HepG2 (cell line): ENCODE measurements around the gene HMGCS2. TPM values are rescaled to one million over a fixed set of nuclear protein-coding genes. Genes with fewer than 3 reads are reported as not detected.
A peak's percentile ranks its signal among the peaks of the same experiment; 100 is the strongest.

Source experiments
- ATF4 ChIP-seq, 2 experiments: fragments of 450-650 bp in 1 of 2; sonication (generic) in 1 of 2; formaldehyde crosslinking; IDR thresholded peaks; 2 replicates each; pipeline versions ENCODE4 v1.5.0 to v1.8.0; 2020 to 2022; ENCODE audit warnings: mild to moderate bottlenecking in 1 of 2, missing genetic modification reagents in 1 of 2
- GATAD2A ChIP-seq: IDR thresholded peaks from 2 replicates; pipeline ENCODE4 v1.6.1; 2016
- HNF1A ChIP-seq, 2 experiments: sonication (generic) in 1 of 2; formaldehyde crosslinking in 1 of 2; IDR thresholded peaks; 2 replicates each; pipeline versions ENCODE4 v1.4.0 to v1.6.1; 2016 to 2020; ENCODE audit warnings: borderline replicate concordance in 1 of 2, low read depth in 1 of 2, mild to moderate bottlenecking in 1 of 2, missing genetic modification reagents in 1 of 2
- HNRNPH1 ChIP-seq: fragments of 200-400 bp; formaldehyde crosslinking; optimal IDR thresholded peaks from 2 replicates; pipeline ENCODE3; 2017; ENCODE audit warnings: mild to moderate bottlenecking, low read depth, low read length
- NFIB ChIP-seq: sonication (generic); formaldehyde crosslinking; IDR thresholded peaks from 2 replicates; pipeline ENCODE4 v1.9.0; 2021; ENCODE audit warnings: missing genetic modification reagents, mild to moderate bottlenecking, borderline replicate concordance
- RCOR2 ChIP-seq: IDR thresholded peaks from 2 replicates; pipeline ENCODE4 v1.6.1; 2016; ENCODE audit warnings: missing biosample characterization, missing genetic modification reagents
- SKI ChIP-seq: fragments of 450-650 bp; IDR thresholded peaks from one replicate; pipeline ENCODE4 v1.6.1; 2018; ENCODE audit warnings: mild to moderate bottlenecking; ENCODE audit not compliant: partially characterized antibody
- STAT5B ChIP-seq: sonication (generic); formaldehyde crosslinking; IDR thresholded peaks from 2 replicates; pipeline ENCODE4 v1.4.0; 2020; ENCODE audit warnings: missing genetic modification reagents
- STAT6 ChIP-seq: sonication (generic); formaldehyde crosslinking; IDR thresholded peaks from 2 replicates; pipeline ENCODE4 v1.4.0; 2020; ENCODE audit warnings: missing genetic modification reagents, mild to moderate bottlenecking, borderline replicate concordance
- ZFP37 ChIP-seq: sonication (generic); formaldehyde crosslinking; IDR thresholded peaks from 2 replicates; pipeline ENCODE4 v1.4.0; 2020; ENCODE audit warnings: missing genetic modification reagents, borderline replicate concordance
- ZNF136 ChIP-seq: sonication (generic); formaldehyde crosslinking; IDR thresholded peaks from 2 replicates; pipeline ENCODE4 v1.8.1; 2022; ENCODE audit warnings: low read depth, mild to moderate bottlenecking, moderate library complexity, missing genetic modification reagents
- ZNF143 ChIP-seq: sonication (generic); formaldehyde crosslinking; IDR thresholded peaks from 2 replicates; pipeline ENCODE4 v1.4.0; 2020; ENCODE audit warnings: missing genetic modification reagents
- ZNF296 ChIP-seq: sonication (generic); formaldehyde crosslinking; conservative IDR thresholded peaks from 2 replicates; pipeline ENCODE4 v1.5.0; 2020; ENCODE audit warnings: mild to moderate bottlenecking, missing genetic modification reagents
- ZNF30 ChIP-seq: sonication (generic); formaldehyde crosslinking; IDR thresholded peaks from 2 replicates; pipeline ENCODE4 v1.5.0; 2020; ENCODE audit warnings: mild to moderate bottlenecking, missing genetic modification reagents
- ZNF331 ChIP-seq: sonication (generic); formaldehyde crosslinking; IDR thresholded peaks from 2 replicates; pipeline ENCODE4 v1.4.0; 2020; ENCODE audit warnings: missing genetic modification reagents
- ZNF446 ChIP-seq: sonication (generic); formaldehyde crosslinking; IDR thresholded peaks from 2 replicates; pipeline ENCODE4 v1.5.0; 2020; ENCODE audit warnings: mild to moderate bottlenecking, missing genetic modification reagents
- ZNF550 ChIP-seq: sonication (generic); formaldehyde crosslinking; IDR thresholded peaks from 2 replicates; pipeline ENCODE4 v1.4.0; 2020; ENCODE audit warnings: mild to moderate bottlenecking, missing genetic modification reagents, borderline replicate concordance
- ZNF629 ChIP-seq: sonication (generic); formaldehyde crosslinking; conservative IDR thresholded peaks from 2 replicates; pipeline ENCODE4 v1.5.0; 2020; ENCODE audit warnings: missing genetic modification reagents
- polyA plus RNA-seq, 8 experiments: library from polyadenylated mRNA; depleted of rRNA in 3 of 8; stranded (reverse) in 7 of 8; unstranded in 1 of 8; fragments of >200 nt; fragmentation: Illumina TruSeq in 4 of 8; extraction: Trizol in 4 of 8; gene quantifications; 2 replicates each; pipeline versions ENCODE4 v1.2.1 to v1.2.3, GENCODE V29; 2011 to 2016; ENCODE audit warnings: low read depth in 4 of 8, missing spikeins in 1 of 8, mixed read lengths in 1 of 8; ENCODE audit not compliant: insufficient read depth in 1 of 8
- total RNA-seq, 5 experiments: library from RNA; depleted of rRNA; stranded (reverse); fragments of >200 nt; fragmentation: Illumina TruSeq; extraction: Trizol; gene quantifications; 2 replicates each; pipeline ENCODE4 v1.2.3, GENCODE V29; 2016; ENCODE audit warnings: low read depth in 1 of 5
- TF ChIP-seq, protein P1 (sequence below): sonication (generic); formaldehyde crosslinking; IDR thresholded peaks from 2 replicates; pipeline ENCODE4 v1.4.0; 2020; ENCODE audit warnings: missing genetic modification reagents

HMGCS2 gene
- total and polyA plus RNA-seq, 2 of the 13 experiments (the other 11 are each of a cell fraction or from before 2014, with no cell fraction given): 0.44 to 1.5 TPM

GRCh38 chr1:119724611-119725218 lies 44.0 kb downstream of the HMGCS2 start (continued):
- TF ChIP-seq ZNF296 (no peak), HNF1A (IDR thresholded peaks at IDR 0.05; ENCODE audit: low read depth) (peak; percentile 60), HNF1A (CRISPR knock-in tag; IDR thresholded peaks at IDR 0.05; ENCODE audit: borderline replicate concordance) (peak; percentile 61; the same call in 1 of the 2 replicates), ZNF30 (no peak), ZNF331 (peak; percentile 80), RCOR2 (CRISPR knock-in tag) (peak; percentile 74; the same call in 1 of the 2 replicates), GATAD2A (CRISPR knock-in tag) (peak; percentile 97), STAT5B (CRISPR knock-in tag) (no peak), SKI (peak; percentile 72), ZNF143 (CRISPR knock-in tag) (no peak), ZFP37 (CRISPR knock-in tag) (no peak), ZNF446 (no peak), ZNF550 (no peak), ZNF629 (peak; percentile 13; the same call in 1 of the 2 replicates), NFIB (CRISPR knock-in tag) (no peak), ATF4 (CRISPR knock-in tag; IDR thresholded peaks at IDR 0.05) (peak in 1 of 2 experiments; percentile 98; a peak in 2 of 4 replicates), ZNF136 (CRISPR knock-in tag) (no peak), STAT6 (CRISPR knock-in tag) (0 out of 2 replicates have a peak, but pooled peaks have one; percentile 50), HNRNPH1 (no peak)
- TF ChIP-seq, protein P1, sequence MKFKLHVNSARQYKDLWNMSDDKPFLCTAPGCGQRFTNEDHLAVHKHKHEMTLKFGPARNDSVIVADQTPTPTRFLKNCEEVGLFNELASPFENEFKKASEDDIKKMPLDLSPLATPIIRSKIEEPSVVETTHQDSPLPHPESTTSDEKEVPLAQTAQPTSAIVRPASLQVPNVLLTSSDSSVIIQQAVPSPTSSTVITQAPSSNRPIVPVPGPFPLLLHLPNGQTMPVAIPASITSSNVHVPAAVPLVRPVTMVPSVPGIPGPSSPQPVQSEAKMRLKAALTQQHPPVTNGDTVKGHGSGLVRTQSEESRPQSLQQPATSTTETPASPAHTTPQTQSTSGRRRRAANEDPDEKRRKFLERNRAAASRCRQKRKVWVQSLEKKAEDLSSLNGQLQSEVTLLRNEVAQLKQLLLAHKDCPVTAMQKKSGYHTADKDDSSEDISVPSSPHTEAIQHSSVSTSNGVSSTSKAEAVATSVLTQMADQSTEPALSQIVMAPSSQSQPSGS (CRISPR knock-in tag): peak; percentile 92
